Brain microvascular endothelial cell (primary cell): ENCODE results near the gene MYRF.

ENCODE experiments used
- DNase-seq: peaks from one replicate; pipeline ENCODE4 v3.0.0-alpha.2; 2020
- H3K27ac ChIP-seq: fragments of 250-450 bp; sonication (Bioruptor Pico); 2 replicates; pipeline ENCODE4 v1.5.1; 2020; ENCODE audit warnings: mild to moderate bottlenecking, moderate library complexity
- H3K27me3 ChIP-seq: fragments of 250-450 bp; sonication (Bioruptor Pico); replicated peaks from 2 replicates; pipeline ENCODE4 v1.5.1; 2020; ENCODE audit warnings: mild to moderate bottlenecking
- H3K36me3 ChIP-seq: fragments of 250-450 bp; sonication (Bioruptor Pico); replicated peaks from 2 replicates; pipeline ENCODE4 v1.5.1; 2020; ENCODE audit warnings: mild to moderate bottlenecking
- H3K4me3 ChIP-seq: 2 replicates; pipeline ENCODE4 v1.5.1; 2011; ENCODE audit warnings: low read depth, mild to moderate bottlenecking, control low read depth, low read length, moderate library complexity
- CTCF ChIP-seq: IDR thresholded peaks from 2 replicates; pipeline ENCODE4 v1.5.1; 2011; ENCODE audit warnings: low read depth, mild to moderate bottlenecking, moderate library complexity, low read length, control low read depth, inconsistent platforms; ENCODE audit errors: missing control alignments
- in situ Hi-C: cut with HindIII; loops from 2 replicates; pipeline ENCODE4 v1.10.0; 2017; ENCODE audit warnings: low sequenced_read_pairs, low pct_ligation_motif_present

MYRF gene

GRCh38 chr11:61832207-61832606, 79.8 kb downstream of the MYRF start:
- H3K36me3 ChIP-seq, result no peaks in the 10 kb centered on the region
- no peak overlapping the region for H3K27ac ChIP-seq
- no peak overlapping the region for H3K4me3 ChIP-seq
- TF ChIP-seq CTCF, result no peak
- no peaks in the 10 kb centered on the region for H3K27me3 ChIP-seq
- no peak for DNase-seq
- in situ Hi-C loops, result no loop called here

DNA sequence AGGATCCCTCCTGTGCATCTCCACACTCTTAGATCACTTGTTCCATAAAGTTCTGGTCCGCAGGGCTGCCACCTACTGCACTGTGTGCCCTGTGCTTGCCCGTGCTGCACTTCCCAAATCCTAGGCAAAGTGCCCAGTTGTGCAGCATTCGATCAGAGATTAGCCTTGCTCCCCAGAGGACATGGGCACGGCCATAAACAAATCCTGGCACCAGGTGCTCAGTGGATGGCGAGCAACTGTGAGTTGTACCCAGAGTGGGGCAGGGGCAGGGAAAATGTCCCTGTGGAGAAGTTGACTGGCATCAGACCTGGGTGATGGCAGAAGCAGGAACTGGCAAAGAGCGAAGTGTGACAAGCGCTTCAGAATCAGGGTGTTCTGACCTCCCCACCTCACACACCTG, 80.3 kb downstream of the MYRF start:
- Histone ChIP-seq H3K4me3 (no peak overlapping the region), H3K36me3 (peaks cover under 1% of the 10 kb centered on the region), H3K27me3 (no peaks in the 10 kb centered on the region), H3K27ac (no peak overlapping the region)
- TF ChIP-seq CTCF, result no peak
- in situ Hi-C loops, result no loop called here
- DNase-seq, result no peak

DNA sequence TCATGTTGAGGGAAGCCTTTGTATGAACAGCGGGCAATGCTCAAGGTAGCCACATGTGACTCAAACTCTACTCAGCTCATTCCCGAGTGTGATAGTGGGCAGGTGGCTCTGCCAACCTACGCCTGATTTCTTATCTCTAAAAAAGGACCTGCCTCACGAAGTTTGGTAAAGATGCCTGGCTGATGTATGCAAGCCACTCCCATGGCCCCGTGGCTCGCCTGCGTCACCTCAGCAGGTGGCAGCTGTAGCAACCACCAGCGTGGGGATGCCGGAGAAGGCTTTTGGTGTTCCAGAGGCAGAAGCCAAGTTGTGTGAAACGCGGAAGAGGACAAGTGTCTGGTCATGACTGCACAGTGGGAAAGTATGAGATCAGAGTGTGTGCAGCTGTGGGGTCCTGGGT, 81.0 kb downstream of the MYRF start:
- TF ChIP-seq CTCF, result no peak
- Histone ChIP-seq H3K27ac (no peak overlapping the region), H3K4me3 (no peak overlapping the region), H3K36me3 (peaks cover 8% of the 10 kb centered on the region), H3K27me3 (no peaks in the 10 kb centered on the region)
- no peak for DNase-seq
- in situ Hi-C loops, result no loop called here

DNA sequence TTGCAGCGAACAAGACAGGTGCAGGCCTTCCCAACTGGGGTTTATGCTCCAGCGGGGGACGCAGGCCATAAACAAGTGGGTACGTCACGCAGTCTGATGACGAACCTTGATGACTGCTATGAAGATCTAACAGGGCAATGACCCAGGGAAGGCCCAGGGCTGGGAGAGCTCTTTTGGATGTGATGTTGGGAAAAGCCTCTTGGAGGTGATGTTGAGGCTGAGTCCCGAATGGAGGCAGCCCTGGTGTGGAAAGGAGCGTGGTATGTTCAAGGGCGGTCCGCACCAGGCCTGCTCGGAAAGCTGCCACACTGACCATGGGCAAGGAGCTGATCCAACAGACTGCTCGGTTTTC, 81.5 kb downstream of the MYRF start:
- no peak overlapping the region for H3K27ac ChIP-seq
- DNase-seq, result no peak
- TF ChIP-seq CTCF, result no peak
- no peak overlapping the region for H3K4me3 ChIP-seq
- in situ Hi-C loops, result no loop called here
- H3K27me3 ChIP-seq, result no peaks in the 10 kb centered on the region
- peaks cover 12% of the 10 kb centered on the region for H3K36me3 ChIP-seq

GRCh38 chr11:61834278-61835048, 82.0 kb downstream of the MYRF start:
- H3K27ac ChIP-seq, result peak overlapping the region; percentile 68
- in situ Hi-C loops, result no loop called here
- H3K4me3 ChIP-seq, result no peak overlapping the region
- no peak for TF ChIP-seq CTCF
- peaks cover 15% of the 10 kb centered on the region for H3K36me3 ChIP-seq
- DNase-seq, result peak; percentile 64
- H3K27me3 ChIP-seq, result no peaks in the 10 kb centered on the region

DNA sequence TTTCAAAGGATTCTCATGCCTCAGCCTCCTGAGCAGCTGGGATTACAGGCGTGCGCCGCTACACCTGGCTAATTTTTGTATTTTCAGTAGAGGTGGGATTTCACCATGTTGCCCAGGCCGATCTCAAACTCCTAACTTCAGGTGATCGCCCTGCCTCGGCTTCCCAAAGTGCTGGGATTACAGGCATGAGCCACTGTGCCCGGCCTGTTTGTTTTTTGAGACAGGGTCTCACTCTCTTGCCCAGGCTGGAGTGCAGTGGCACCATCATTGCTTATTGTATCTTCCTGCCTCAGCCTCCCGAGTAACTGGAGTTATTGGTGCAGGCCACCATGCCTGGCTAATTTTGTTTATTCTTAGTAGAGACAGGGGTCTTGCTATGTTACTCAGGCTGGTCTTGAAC, 83.8 kb downstream of the MYRF start:
- H3K36me3 ChIP-seq, result peaks cover 28% of the 10 kb centered on the region
- no peak overlapping the region for H3K4me3 ChIP-seq
- H3K27me3 ChIP-seq, result no peaks in the 10 kb centered on the region
- no peak for DNase-seq
- H3K27ac ChIP-seq, result no peak overlapping the region
- in situ Hi-C loops, result no loop called here
- TF ChIP-seq CTCF, result no peak
